OCI-LY3 (cell line): ENCODE measurements around the gene PCP4.

Source experiments
- CTCF ChIP-seq: fragments of 200-600, 300-600 bp; sonication (generic); IDR thresholded peaks from 2 replicates; pipeline ENCODE4 v1.5.1; 2014; ENCODE audit warnings: antibody characterized with exemption, low read length, low read depth
- EZH2phosphoT487 ChIP-seq: fragments of 200-600 bp; shearing (Covaris generic); IDR thresholded peaks from 2 replicates; pipeline ENCODE4 v1.6.1; 2018; ENCODE audit warnings: antibody characterized with exemption, mixed run types, low read depth

GRCh38 chr21:39915881-39916280 lies 48.6 kb downstream of the PCP4 start:
- no peak for TF ChIP-seq CTCF
- TF ChIP-seq EZH2phosphoT487 = no peak
